GM18505 (cell line): Measurements from ENCODE around the gene ZNF362.

Experiments
- ATAC-seq: cut with Tn5 transposase; IDR thresholded peaks from one replicate; pipeline ENCODE4 v1.9.1; 2021; ENCODE audit not compliant: unreplicated experiment
- POLR2A ChIP-seq: IDR thresholded peaks from 4 replicates; pipeline ENCODE4 v1.6.1; 2011; ENCODE audit warnings: borderline replicate concordance; ENCODE audit not compliant: insufficient read depth, insufficient read length; ENCODE audit errors: extremely low read depth

ZNF362 gene

DNA sequence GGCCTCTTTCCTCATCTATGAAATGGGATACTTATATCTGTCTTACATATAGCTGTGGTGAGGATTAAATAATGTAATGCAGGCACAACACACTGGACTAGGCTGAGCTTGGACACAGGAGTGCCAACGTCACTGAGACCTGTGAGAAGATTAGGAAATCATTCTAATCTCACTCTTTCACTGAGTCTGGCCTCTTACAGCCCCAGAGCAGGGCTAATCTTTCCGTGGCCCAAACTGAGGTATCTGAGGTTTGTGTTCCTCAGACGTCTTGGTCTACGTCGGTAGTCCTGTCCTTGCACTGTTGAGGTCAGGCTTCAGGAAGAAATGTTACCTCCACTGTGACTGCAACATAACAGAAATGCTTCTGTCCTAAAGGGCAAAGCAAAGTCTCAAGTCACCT, 87.2 kb downstream of the ZNF362 start:
- no peak for ATAC-seq
- no peak for TF ChIP-seq POLR2A

DNA sequence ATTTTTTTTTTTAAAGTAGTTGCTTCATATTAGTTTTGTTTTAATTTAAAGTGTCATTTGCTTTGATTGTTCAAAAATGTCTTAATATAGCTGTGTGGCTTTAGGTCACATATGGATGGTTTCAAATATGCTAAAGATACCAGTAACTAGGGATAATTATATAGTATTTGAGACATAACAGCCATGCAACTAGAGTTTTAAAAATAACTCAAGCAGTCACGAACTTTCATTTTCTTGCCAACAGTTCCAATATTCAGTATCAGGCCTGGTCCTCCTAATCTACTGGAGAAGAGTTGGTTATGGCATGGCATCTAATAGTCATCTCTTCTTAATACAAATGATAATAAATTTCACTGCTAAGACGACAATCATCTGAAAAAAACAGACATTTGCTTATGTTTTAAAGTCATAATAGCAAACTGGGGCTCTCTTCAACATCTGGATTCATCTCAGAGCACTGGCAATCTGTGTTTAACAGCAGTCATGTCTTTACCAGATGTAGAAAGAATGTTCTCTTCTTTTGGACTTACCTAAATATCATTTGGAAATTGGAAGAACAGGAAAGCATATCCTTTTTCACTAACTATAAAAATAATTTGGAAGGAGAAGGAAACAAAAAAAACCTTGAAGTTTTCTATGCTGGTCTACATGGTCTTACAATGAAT, 88.7 kb downstream of the ZNF362 start:
- TF ChIP-seq POLR2A = no peak
- ATAC-seq = no peak

DNA sequence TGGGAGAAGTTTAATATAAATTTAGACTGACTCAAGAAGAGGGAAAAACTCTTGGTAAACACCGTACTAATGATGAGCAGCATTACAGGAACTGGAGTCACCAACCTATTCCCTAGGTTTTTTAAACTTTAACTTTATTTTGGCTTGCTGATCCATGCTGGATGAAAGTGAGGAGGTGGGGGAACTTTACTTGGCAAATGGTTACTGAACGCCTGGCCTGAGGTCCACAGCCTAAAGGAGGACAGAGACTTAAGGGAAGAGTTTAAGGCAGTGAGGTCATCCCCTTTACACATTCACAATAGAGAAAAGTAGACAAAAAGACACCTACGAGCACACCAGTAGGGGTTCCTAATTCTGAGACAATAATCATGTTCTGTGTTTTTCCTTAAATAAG, 90.2 kb downstream of the ZNF362 start:
- no peak for ATAC-seq
- no peak for TF ChIP-seq POLR2A

DNA sequence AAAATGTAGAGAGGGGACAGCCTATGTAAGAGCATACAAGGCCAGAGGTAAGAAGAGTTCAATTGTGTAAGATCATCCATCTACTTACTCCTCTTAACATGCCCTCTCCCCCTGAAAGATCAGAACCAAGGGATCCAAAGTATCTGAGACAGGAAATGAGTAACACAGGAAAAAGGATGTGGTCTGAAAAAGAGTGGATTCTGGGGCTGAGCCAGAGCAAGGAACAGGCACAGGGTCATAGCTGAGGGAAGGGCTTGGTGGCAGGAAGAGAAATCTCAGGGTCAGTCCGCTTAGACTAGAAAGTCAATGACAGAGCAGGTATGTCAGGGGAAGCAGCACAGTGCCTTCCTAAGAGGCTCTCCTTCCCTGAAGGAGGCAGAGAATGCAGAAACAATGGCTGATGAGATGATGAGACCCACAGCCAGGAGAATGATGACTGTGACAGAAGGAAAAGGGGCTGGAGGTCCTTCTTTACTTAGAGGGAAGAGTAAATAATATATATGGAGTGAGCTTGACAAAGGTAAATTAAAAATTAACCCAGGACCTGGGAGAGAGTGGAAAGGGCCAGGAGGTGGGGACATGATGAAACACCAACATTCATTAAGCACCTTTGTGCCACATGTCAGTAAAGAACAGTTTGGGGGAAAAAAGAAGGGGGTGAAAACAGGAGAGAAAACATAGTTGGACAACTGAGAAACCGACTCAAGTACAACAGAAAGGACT, 90.8 kb downstream of the ZNF362 start:
- TF ChIP-seq POLR2A = no peak
- ATAC-seq = no peak

DNA sequence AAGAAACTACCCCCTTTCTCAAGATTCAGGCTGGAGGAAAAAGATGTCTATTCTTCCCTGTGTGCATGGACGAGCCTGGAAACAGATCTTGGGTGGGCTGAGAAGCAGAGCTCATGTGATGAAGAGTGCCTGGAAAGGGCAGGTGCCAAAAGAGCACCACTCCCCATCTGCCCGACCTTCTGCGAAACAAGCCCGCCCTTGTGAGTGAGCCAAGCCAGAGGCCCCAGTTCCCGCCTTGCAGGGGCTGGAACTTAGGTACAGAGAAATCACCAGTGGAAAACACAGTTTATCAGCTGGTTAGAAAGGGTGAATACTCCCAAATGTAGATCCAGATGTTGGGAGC, 91.3 kb downstream of the ZNF362 start:
- no peak for TF ChIP-seq POLR2A
- no peak for ATAC-seq

DNA sequence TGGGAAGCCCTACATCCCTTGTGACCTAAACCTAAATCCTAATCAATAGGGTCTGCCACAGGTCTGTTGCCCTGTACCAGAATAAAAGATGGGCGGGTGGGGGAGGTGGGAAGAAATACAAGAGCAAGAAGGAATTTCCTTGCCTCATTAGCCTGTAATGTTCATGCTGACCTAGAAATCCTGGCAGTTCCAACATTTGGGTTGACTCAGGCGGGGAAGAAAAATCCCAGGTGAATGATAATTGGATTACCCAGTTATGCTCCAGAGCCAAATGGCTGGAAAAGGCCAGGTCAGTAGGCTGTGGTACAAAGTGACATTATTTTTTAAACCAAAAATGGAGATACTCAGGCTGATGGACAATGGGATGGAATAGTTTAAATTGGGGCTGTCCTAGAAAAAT, 91.9 kb downstream of the ZNF362 start:
- no peak for TF ChIP-seq POLR2A
- no peak for ATAC-seq

DNA sequence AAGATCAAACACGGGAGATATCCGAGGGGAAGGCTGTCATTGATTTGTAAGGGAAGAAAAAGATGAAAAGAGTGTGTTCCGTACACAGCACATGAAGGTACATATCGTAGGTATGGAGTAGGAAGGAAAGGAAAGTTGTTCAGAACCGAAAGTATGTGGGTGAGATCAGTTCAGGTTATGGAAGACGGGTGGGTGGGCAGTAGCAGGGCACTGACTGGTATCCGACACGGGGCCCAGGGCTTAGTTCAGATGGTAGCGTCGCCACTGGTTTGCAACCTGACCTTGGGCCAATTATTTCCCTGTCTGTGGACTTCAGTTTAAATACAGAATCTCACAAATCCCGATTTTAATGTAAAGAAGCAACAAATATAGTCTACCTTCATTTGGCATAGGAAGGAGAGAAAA, 92.4 kb downstream of the ZNF362 start:
- TF ChIP-seq POLR2A = no peak
- no peak for ATAC-seq

DNA sequence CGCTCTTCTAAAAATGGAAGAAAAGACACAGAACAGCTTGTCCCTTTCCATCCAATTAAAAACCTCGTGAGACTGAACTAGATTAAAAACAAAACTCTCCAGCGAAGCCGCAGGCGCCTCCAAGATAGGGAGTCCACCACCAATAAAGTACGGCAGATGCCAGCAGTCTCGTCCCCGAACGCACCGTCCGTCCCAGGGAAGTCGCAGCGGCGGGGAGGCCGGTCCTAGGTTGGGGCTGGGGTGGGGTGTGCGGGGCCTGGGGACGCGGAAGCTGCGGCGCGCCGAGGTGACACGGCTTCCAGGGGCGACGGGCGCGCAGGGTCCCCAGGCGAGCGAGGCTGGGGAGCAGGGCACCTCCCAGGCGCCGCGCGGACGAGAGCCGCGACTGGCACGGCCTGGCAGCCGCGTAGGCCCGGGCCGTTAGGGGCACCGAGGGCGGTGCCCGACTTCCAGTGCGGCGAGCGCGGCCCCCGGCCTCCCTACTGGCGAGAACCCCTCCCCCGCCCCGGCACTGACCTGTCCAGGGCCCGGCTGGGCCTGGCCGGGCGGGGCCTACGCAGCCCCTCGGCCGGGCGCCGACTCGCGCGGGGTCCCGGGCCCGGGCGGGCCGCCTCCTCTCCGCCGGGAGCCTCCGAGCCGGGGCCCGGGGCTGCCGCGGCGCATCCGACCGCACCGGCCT, 92.9 kb downstream of the ZNF362 start:
- peak; percentile 37 for ATAC-seq
- TF ChIP-seq POLR2A = no peak

DNA sequence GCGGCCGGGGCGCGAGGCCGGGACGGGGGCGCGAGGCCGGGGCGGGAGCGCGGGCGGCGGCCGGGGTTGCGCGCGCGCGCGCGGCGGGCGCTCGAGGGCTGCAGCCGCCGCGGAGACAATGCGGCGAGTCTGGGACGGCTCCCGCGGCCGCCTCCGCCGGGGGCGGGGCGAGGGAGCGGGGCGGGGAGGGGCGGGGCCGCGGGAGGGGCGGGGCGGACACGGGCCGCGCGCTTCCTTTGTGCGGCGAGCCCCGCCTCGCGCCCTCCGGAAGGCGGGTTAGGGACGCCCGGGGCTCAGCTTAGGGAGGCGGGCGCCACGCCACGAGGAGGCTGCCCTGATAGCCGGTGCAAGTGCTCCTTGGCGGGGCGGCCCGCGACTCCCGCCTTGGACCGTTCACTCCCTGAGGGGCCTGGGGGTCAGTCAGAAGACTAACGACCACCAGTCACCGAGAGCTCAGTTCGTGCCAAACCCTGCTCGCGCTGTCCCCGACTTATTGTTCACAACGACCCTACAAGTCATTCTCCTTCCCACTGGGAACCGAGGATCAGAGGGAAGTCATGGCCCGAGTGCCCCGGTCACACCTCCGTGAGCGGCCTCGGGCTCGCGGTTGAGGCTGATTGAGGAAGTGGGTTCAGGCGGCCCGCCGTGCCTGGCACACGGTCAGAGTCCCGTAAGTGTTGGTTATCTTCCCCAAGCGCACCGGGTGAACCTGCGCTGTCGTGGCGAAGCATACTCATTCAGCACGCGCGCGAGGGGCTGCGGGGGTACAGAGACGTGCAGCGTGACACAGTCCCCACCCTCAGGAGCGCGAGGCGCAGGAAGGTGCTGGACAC, 93.7 kb downstream of the ZNF362 start:
- peak; percentile 74 for ATAC-seq
- TF ChIP-seq POLR2A = peak; percentile 90
